GM18867 (cell line): ENCODE measurements around the gene HLA-DPA1.
A peak's percentile ranks its signal among the peaks of the same experiment; 100 is the strongest.
"Not testable (repeated sequence)": the region's sequence is repeated elsewhere in the genome, so short reads cannot be mapped to it uniquely, and the experiment has no call there.

Experiments
- ATAC-seq: cut with Tn5 transposase; IDR thresholded peaks from one replicate; pipeline ENCODE4 v1.9.1; 2021; ENCODE audit warnings: mild to moderate bottlenecking, moderate library complexity; ENCODE audit not compliant: unreplicated experiment

Gene HLA-DPA1

GRCh38 chr6:33065312-33065711 lies 8.1 kb downstream of the HLA-DPA1 start:
- ATAC-seq, result no peak

GRCh38 chr6:33064723-33065122 lies 8.7 kb downstream of the HLA-DPA1 start:
- ATAC-seq, result no peak

GRCh38 chr6:33063435-33063834 lies 10.0 kb downstream of the HLA-DPA1 start:
- ATAC-seq, result not testable (repeated sequence)

- no peak for ATAC-seq
Observed at GRCh38 chr6:33061987-33062386, 11.5 kb downstream of the HLA-DPA1 start.

GRCh38 chr6:33057222-33058150 lies 16.0 kb downstream of the HLA-DPA1 start:
- no peak for ATAC-seq

- no peak for ATAC-seq
Observed at GRCh38 chr6:33053230-33053629, 20.2 kb downstream of the HLA-DPA1 start.

- no peak for ATAC-seq
Observed at GRCh38 chr6:33052627-33053026, 20.8 kb downstream of the HLA-DPA1 start.

GRCh38 chr6:33050014-33050810 lies 23.2 kb downstream of the HLA-DPA1 start:
- no peak for ATAC-seq

GRCh38 chr6:33049323-33050013 lies 24.0 kb downstream of the HLA-DPA1 start:
- no peak for ATAC-seq

- ATAC-seq, result no peak
Observed at GRCh38 chr6:33040157-33040556, 33.3 kb downstream of the HLA-DPA1 start.

GRCh38 chr6:33036535-33036934 lies 36.9 kb downstream of the HLA-DPA1 start:
- no peak for ATAC-seq

- ATAC-seq, result no peak
Observed at GRCh38 chr6:33034554-33034953, 38.9 kb downstream of the HLA-DPA1 start.

- ATAC-seq, result no peak
Observed at GRCh38 chr6:33030245-33030644, 43.2 kb downstream of the HLA-DPA1 start.

- peak; percentile 69 for ATAC-seq
Observed at GRCh38 chr6:33029328-33030184, 43.9 kb downstream of the HLA-DPA1 start.

GRCh38 chr6:33028220-33028849 lies 45.1 kb downstream of the HLA-DPA1 start:
- no peak for ATAC-seq

GRCh38 chr6:33024521-33024920 lies 48.9 kb downstream of the HLA-DPA1 start:
- ATAC-seq, result no peak

- no peak for ATAC-seq
Observed at GRCh38 chr6:33023536-33023935, 49.9 kb downstream of the HLA-DPA1 start.

GRCh38 chr6:33021917-33022316 lies 51.5 kb downstream of the HLA-DPA1 start:
- ATAC-seq, result no peak

- no peak for ATAC-seq
Observed at GRCh38 chr6:33019372-33019771, 54.1 kb downstream of the HLA-DPA1 start.

- ATAC-seq, result no peak
Observed at GRCh38 chr6:33018904-33019303, 54.5 kb downstream of the HLA-DPA1 start.
